LNCaP clone FGC (cell line): Measurements from ENCODE around the gene AKT2.

ENCODE experiments used
- DNase-seq: peaks from one replicate; pipeline ENCODE4 v3.0.0-alpha.2; 2011; ENCODE audit warnings: low read depth
- H3K4me3 ChIP-seq: 2 replicates; pipeline ENCODE4 v1.5.1; 2011; ENCODE audit warnings: mild to moderate bottlenecking, low read depth, low read length, control low read depth
- TF ChIP-seq, protein P1 (sequence below): IDR thresholded peaks from 2 replicates; pipeline ENCODE4 v1.5.1; 2012; ENCODE audit warnings: mild to moderate bottlenecking; ENCODE audit not compliant: control insufficient read depth, insufficient read depth; ENCODE audit errors: extremely low read depth

The AKT2 gene

DNA sequence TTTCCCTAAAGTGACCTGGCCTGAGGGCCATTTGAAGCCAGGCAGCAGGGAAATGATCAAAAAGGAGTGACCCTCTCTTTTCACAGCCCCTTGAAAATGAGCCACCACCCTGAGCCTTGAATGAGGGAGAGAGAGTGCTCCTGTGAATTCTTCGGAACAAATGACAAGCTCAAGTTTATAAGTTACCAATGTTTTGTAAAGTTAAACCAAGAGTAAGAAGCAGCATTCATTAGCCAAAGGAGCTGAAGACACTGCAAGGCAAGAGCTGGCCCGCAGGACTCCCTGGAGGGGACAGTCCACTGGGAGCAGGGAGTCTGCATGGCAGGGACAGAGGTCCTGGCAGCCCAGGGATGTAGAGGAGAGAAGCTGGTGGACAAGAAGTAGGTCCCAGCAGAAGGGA lies 42.0 kb downstream of the AKT2 start:
- no peak overlapping the region for H3K4me3 ChIP-seq
- TF ChIP-seq, protein P1, sequence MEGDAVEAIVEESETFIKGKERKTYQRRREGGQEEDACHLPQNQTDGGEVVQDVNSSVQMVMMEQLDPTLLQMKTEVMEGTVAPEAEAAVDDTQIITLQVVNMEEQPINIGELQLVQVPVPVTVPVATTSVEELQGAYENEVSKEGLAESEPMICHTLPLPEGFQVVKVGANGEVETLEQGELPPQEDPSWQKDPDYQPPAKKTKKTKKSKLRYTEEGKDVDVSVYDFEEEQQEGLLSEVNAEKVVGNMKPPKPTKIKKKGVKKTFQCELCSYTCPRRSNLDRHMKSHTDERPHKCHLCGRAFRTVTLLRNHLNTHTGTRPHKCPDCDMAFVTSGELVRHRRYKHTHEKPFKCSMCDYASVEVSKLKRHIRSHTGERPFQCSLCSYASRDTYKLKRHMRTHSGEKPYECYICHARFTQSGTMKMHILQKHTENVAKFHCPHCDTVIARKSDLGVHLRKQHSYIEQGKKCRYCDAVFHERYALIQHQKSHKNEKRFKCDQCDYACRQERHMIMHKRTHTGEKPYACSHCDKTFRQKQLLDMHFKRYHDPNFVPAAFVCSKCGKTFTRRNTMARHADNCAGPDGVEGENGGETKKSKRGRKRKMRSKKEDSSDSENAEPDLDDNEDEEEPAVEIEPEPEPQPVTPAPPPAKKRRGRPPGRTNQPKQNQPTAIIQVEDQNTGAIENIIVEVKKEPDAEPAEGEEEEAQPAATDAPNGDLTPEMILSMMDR, result no peak
- no peak for DNase-seq

DNA sequence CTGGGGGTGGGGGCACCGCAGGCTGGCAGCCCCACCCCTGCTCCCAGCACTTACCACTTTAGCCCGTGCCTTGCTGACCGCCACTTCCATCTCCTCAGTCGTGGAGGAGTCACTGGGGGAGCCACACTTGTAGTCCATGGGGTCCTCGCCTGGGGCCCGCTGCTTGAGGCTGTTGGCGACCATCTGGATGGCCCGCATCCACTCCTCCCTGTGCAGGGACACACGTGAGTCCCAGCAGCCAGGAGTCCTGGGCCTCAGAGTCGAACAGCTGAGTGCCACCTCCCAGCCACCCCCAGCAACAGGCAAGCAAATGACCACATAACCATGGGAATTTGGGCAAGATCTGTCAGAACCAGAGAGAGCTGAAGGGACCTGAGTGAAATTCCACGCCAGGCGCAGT lies 42.7 kb downstream of the AKT2 start:
- TF ChIP-seq, protein P1, result no peak
- DNase-seq, result no peak
- no peak overlapping the region for H3K4me3 ChIP-seq

- H3K4me3 ChIP-seq, result no peak overlapping the region
- no peak for DNase-seq
- TF ChIP-seq, protein P1, result no peak
These were observed 43.2 kb downstream of the AKT2 start for GRCh38 chr19:40241809-40242384.

DNA sequence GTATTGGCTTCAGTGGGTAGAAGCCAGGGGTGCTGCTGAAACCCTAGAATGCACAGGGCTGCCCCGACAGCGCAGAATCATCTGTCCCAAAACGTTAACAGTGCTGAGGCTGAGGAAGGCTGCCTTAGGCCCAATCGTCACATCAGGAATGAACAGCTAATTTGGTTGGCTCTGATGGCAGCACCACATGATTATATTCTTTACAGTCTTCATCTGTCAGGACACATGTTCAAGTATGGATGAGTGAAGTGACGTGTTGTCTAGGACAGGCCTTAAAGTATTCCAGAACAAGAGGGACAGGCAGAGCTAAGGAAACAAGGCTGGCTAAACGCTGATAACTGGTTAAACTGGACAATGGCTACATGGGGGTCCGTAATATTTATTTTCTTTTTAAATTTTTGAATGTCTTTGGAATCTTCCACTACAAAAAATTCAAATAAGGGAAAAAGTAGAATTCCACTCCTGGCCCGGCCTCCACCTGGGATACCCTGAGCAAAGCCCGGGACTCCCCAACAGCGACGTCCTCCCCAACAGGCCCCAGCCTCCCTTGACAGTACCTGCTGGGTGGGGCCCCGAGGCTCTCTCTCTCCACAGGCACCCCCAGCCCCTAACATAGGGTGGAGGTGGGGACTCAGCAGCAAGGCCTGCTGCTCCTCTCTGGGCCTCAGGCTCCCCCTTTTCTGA lies 43.9 kb downstream of the AKT2 start:
- TF ChIP-seq, protein P1, result no peak
- no peak for DNase-seq
- H3K4me3 ChIP-seq, result no peak overlapping the region

DNA sequence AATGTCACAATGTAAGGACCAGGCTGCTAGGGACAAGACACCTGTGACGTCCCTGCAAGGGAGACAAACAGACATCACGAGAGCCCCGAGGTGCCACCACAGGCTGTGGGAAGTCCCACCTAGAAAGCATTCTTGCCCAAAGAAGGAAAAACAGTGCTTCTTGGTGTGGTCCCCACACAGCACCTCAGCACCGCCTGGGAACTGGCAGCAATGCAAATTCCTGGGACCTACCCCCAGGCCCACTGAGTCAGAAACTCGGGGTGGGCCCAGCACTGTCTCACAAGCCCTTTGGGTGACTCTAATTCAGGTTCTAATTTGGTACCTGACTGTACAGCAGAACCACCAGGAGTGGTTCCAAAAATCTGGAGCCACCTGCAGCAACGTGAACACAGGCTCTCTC lies 44.8 kb downstream of the AKT2 start:
- TF ChIP-seq, protein P1, result no peak
- DNase-seq, result no peak
- no peak overlapping the region for H3K4me3 ChIP-seq

DNA sequence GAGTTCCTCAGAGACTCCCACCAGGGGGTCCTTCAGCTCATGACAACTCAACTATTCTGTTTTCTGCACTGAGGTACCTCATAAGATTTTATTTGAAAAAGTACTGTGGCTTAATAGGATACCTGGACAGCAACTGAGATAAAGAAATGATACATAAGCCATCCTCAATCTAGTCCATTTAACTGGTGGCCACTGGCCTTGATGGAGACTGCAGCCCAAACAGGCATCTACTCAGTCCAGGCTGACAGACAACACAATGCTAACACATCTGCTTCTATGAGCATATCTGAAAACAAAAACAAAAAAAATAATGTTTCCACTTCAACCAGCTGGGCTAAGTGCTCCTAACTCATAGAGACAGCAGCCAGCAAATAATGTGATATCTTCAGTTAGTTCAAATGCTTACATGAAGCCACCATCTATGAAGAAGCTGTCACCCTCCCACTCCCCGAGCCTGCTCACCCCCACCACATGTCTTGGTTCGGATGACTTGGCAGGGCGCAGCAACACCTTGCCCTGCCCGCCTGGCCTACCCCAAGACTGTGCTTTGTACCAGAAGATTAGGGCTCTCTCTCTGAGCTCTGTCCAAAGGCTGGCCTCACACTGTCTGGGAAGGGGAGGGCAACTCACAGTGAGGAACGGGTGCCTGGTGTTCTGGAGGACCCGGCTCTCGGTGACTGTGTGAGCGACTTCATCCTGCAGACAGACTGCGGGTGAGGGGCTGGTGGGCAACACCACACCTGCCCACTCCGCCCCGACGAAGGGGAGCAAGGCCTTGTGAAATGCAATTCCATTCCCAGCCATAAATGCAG lies 45.5 kb downstream of the AKT2 start:
- no peak for DNase-seq
- H3K4me3 ChIP-seq, result no peak overlapping the region
- TF ChIP-seq, protein P1, result no peak
